ENCODE data around the gene GCA. TPM values are rescaled to one million over a fixed set of nuclear protein-coding genes. Genes with fewer than 3 reads are reported as not detected.

GCA gene
- polyA plus RNA-seq, 1 experiment, result 2.5 TPM

DNA sequence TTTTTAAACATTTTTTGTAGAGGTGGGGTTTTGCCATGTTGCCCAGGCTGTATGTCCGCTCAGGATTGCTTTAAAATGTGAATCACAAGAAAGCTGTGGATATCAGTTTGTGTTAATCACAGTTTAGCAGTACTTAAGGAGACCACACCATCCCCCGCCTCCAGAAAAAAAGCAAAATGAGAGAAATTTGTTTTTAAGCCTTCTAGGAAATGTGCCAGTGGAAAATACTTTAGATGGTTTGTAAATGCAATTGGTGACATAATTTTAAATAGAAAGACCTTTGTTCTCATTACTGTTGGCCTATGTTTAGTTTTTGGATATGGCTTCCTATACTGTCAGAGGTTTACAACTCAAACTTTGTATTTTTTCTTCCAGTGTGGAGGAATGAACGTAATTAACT is 27.0 kb downstream of the GCA start:
- no peak overlapping the region for H3K4me3 ChIP-seq (ENCODE audit: low read depth, low read length)
- no peak overlapping the region for H3K27ac ChIP-seq (ENCODE audit: low read depth, low read length)
- POLR2A ChIA-PET, result no interaction called here
- H3K9me3 ChIP-seq (ENCODE audit: control insufficient read depth, insufficient read depth, low read length), result no peaks in the 10 kb centered on the region
- TF ChIP-seq, protein P1, sequence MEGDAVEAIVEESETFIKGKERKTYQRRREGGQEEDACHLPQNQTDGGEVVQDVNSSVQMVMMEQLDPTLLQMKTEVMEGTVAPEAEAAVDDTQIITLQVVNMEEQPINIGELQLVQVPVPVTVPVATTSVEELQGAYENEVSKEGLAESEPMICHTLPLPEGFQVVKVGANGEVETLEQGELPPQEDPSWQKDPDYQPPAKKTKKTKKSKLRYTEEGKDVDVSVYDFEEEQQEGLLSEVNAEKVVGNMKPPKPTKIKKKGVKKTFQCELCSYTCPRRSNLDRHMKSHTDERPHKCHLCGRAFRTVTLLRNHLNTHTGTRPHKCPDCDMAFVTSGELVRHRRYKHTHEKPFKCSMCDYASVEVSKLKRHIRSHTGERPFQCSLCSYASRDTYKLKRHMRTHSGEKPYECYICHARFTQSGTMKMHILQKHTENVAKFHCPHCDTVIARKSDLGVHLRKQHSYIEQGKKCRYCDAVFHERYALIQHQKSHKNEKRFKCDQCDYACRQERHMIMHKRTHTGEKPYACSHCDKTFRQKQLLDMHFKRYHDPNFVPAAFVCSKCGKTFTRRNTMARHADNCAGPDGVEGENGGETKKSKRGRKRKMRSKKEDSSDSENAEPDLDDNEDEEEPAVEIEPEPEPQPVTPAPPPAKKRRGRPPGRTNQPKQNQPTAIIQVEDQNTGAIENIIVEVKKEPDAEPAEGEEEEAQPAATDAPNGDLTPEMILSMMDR (IDR thresholded peaks at IDR 0.05; ENCODE audit: low read depth, low read length), result no peak
- CTCF ChIA-PET, result no interaction called here
- no peaks in the 10 kb centered on the region for H3K27me3 ChIP-seq (ENCODE audit: control insufficient read depth, insufficient read depth, low read length)
- no peak for DNase-seq (ENCODE audit: low read depth, low spot score)

DNA sequence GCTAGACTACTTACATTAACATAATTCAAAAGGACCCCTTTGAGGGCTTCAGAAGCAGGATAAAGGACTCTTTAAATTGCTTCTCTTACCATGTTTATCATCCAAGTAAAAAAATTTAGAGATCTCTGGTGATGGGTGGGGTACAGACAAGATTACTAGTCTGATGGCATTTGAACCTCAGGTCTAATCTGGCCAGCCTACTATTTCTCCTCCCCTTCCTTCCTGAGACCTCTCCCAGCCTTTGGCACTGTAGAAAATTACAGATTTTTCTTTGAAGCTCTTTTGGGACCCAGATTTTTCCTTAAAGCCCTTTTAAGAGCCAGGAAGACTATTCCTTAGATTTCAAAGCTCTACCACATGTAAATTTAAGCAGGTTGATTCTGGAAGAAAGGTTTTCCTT is 28.9 kb downstream of the GCA start:
- CTCF ChIA-PET, result no interaction called here
- no peak overlapping the region for H3K27ac ChIP-seq (ENCODE audit: low read depth, low read length)
- no peak overlapping the region for H3K4me3 ChIP-seq (ENCODE audit: low read depth, low read length)
- no peaks in the 10 kb centered on the region for H3K9me3 ChIP-seq (ENCODE audit: control insufficient read depth, insufficient read depth, low read length)
- H3K27me3 ChIP-seq (ENCODE audit: control insufficient read depth, insufficient read depth, low read length), result no peaks in the 10 kb centered on the region
- DNase-seq (ENCODE audit: low read depth, low spot score), result no peak
- POLR2A ChIA-PET, result no interaction called here
- TF ChIP-seq, protein P1 (IDR thresholded peaks at IDR 0.05; ENCODE audit: low read depth, low read length), result no peak

DNA sequence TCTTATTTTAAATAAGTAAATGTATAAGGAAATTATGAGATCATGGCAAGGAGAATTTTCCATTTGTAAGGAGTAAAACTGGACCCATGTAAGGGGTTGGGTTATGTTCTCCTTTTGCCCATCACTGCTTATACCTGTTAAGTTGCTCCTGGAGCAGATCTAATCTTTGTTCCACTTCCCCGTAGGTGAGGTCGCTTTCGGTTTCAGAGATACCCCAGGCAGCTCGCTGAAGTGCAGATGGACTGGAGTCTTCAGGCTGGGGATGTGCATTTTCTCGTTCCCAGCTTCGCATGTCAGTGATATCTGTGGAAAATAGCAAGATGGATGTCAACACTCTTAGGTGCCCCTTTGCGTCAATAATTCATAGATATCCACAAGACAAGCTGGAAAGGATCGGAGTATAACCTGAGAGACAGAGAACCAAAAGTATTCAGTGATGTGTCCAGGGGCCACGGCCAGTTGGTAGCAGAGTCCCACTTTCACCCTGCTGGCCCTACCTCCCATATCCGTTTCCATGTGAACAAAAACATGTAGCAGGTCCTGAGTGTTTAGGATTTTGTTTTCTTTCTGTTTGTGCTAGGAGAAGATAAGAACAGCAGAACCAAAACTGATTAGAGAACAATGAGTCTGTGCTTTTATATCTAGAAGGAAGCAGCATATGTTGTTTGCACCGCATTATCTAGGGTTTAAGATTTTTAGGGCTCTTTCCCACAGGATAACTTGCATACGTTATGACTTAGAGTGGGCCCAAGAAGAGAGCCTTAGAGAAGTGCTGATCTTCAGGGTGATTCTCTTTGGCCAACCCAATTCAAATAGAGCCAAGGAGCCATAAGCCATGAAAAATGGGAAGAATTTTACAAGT is 36.0 kb downstream of the GCA start:
- no peak overlapping the region for H3K27ac ChIP-seq (ENCODE audit: low read depth, low read length)
- no peaks in the 10 kb centered on the region for H3K27me3 ChIP-seq (ENCODE audit: control insufficient read depth, insufficient read depth, low read length)
- CTCF ChIA-PET, result no interaction called here
- DNase-seq (ENCODE audit: low read depth, low spot score), result no peak
- no peak overlapping the region for H3K4me3 ChIP-seq (ENCODE audit: low read depth, low read length)
- H3K9me3 ChIP-seq (ENCODE audit: control insufficient read depth, insufficient read depth, low read length), result no peaks in the 10 kb centered on the region
- TF ChIP-seq, protein P1 (IDR thresholded peaks at IDR 0.05; ENCODE audit: low read depth, low read length), result no peak
- POLR2A ChIA-PET, result no interaction called here

DNA sequence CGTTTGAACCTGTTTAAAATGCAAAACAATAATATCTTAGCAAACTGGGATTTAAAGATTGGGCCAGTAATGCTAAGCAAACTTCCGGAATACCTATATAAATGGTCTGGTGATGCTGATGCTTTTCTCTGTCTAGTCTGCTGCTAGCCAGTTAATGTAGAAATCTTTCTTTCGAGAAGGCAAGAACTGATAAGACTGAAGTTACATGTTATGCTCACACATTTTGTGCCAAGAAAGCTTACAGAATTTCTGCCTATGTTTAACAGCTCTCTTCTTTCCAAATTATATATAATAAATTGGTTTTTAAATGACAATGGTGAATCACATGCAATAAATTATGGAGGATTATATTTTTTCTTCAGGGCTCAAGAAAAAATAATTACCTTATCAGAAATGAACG is 37.9 kb downstream of the GCA start:
- TF ChIP-seq, protein P1 (IDR thresholded peaks at IDR 0.05; ENCODE audit: low read depth, low read length), result no peak
- ChIA-PET CTCF (no interaction called here), POLR2A (no interaction called here)
- Histone ChIP-seq H3K9me3 (ENCODE audit: control insufficient read depth, insufficient read depth, low read length) (no peaks in the 10 kb centered on the region), H3K27me3 (ENCODE audit: control insufficient read depth, insufficient read depth, low read length) (no peaks in the 10 kb centered on the region), H3K27ac (ENCODE audit: low read depth, low read length) (no peak overlapping the region), H3K4me3 (ENCODE audit: low read depth, low read length) (no peak overlapping the region)
- DNase-seq (ENCODE audit: low read depth, low spot score), result no peak

DNA sequence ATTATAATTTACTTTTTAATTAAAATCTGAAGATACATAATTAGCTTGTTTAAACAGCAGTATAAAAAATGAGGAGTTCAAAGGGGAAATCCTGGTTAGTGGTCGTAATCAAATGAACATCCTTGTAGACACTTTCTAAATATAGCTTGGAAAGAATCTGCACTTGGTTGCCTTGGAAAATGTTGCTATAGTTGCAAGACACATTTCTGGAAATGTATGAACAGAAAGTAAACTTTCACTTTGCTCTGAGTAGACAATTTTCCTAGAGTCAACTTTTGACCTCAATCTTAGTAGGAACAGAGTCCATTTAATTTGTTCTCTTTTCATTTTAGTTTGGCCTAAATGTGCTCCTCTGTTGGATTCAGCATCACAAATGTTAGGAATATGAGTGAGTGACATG is 38.3 kb downstream of the GCA start:
- H3K9me3 ChIP-seq (ENCODE audit: control insufficient read depth, insufficient read depth, low read length), result no peaks in the 10 kb centered on the region
- CTCF ChIA-PET, result no interaction called here
- no peak for DNase-seq (ENCODE audit: low read depth, low spot score)
- TF ChIP-seq, protein P1 (IDR thresholded peaks at IDR 0.05; ENCODE audit: low read depth, low read length), result no peak
- no peak overlapping the region for H3K4me3 ChIP-seq (ENCODE audit: low read depth, low read length)
- H3K27ac ChIP-seq (ENCODE audit: low read depth, low read length), result no peak overlapping the region
- POLR2A ChIA-PET, result no interaction called here
- H3K27me3 ChIP-seq (ENCODE audit: control insufficient read depth, insufficient read depth, low read length), result no peaks in the 10 kb centered on the region

Data from AG04450 (cell line).